Stimulated activated CD8-positive, alpha-beta memory T cell treated with anti-CD3 and anti-CD28 coated beads, Interleukin-4, amount 100 ng/mL, for 48 hours (primary cell): ENCODE results near the gene HRCT1.
"Not testable (repeated sequence)": the region's sequence is repeated elsewhere in the genome, so short reads cannot be mapped to it uniquely, and the experiment has no call there.

ENCODE experiments used
- DNase-seq: peaks from one replicate; pipeline ENCODE4 v3.0.0-alpha.2; 2020

HRCT1 gene

GRCh38 chr9:35905912-35906679 lies at the start of gene HRCT1:
Gene HRCT1, plus strand, starts transcription at chr9:35906202. Its CDS starts 86 bp downstream, at chr9:35906288.
- DNase-seq: no peak

- peak; percentile 1 for DNase-seq
These were observed 49.8 kb upstream of the HRCT1 start for GRCh38 chr9:35856206-35856605.

- DNase-seq: peak; percentile 15
These were observed 49.1 kb upstream of the HRCT1 start for GRCh38 chr9:35856882-35857281.

- DNase-seq: peak; percentile 7
These were observed 47.5 kb upstream of the HRCT1 start for GRCh38 chr9:35858458-35858857.

- peak; percentile 25 for DNase-seq
These were observed 46.6 kb upstream of the HRCT1 start for GRCh38 chr9:35859310-35859989.

GRCh38 chr9:35859990-35860339 lies 46.0 kb upstream of the HRCT1 start:
- DNase-seq: peak; percentile 1

GRCh38 chr9:35861161-35861897 lies 44.7 kb upstream of the HRCT1 start:
- peak; percentile 12 for DNase-seq

- DNase-seq: no peak
These were observed 43.7 kb upstream of the HRCT1 start for GRCh38 chr9:35862328-35862727.

- DNase-seq: peak; percentile 14
These were observed 42.4 kb upstream of the HRCT1 start for GRCh38 chr9:35863583-35863982.

GRCh38 chr9:35864695-35865255 lies 41.2 kb upstream of the HRCT1 start:
- no peak for DNase-seq

GRCh38 chr9:35867538-35867937 lies 38.5 kb upstream of the HRCT1 start:
- DNase-seq: no peak

GRCh38 chr9:35868933-35869332 lies 37.1 kb upstream of the HRCT1 start:
- no peak for DNase-seq

GRCh38 chr9:35869621-35870216 lies 36.3 kb upstream of the HRCT1 start:
- no peak for DNase-seq

- DNase-seq: no peak
These were observed 35.6 kb upstream of the HRCT1 start, which contains the start of gene OR13J1 for GRCh38 chr9:35870351-35870923. Gene OR13J1, minus strand, starts transcription at chr9:35870401. Its CDS starts 0 bp downstream, at chr9:35870401.

- no peak for DNase-seq
These were observed 34.5 kb upstream of the HRCT1 start for GRCh38 chr9:35871545-35871944.

- no peak for DNase-seq
These were observed 33.5 kb upstream of the HRCT1 start for GRCh38 chr9:35872505-35872904.

- peak; percentile 91 for DNase-seq
These were observed 23.6 kb upstream of the HRCT1 start for GRCh38 chr9:35882263-35882848.

- no peak for DNase-seq
These were observed 23.0 kb upstream of the HRCT1 start for GRCh38 chr9:35882996-35883395.

GRCh38 chr9:35884908-35885307 lies 21.1 kb upstream of the HRCT1 start:
- not testable (repeated sequence) for DNase-seq

- DNase-seq: no peak
These were observed 14.4 kb upstream of the HRCT1 start for GRCh38 chr9:35891646-35892045.

- no peak for DNase-seq
These were observed 14.0 kb upstream of the HRCT1 start for GRCh38 chr9:35892051-35892450.

GRCh38 chr9:35896570-35896969 lies 9.4 kb upstream of the HRCT1 start:
- no peak for DNase-seq
